Tibial nerve (tissue), 4 donors: ENCODE results near the gene EML2. TPM values are rescaled to one million over a fixed set of nuclear protein-coding genes. Genes with fewer than 3 reads are reported as not detected.
"Not testable (repeated sequence)": the region's sequence is repeated elsewhere in the genome, so short reads cannot be mapped to it uniquely, and the experiment has no call there.

Experiments used
- DNase-seq, 2 donors: peaks; one replicate each; pipeline ENCODE4 v3.0.0-alpha.2; 2019; ENCODE audit warnings: low spot score in 2 of 2
- H3K27ac ChIP-seq, 4 donors: fragments of 200-600 bp; sonication (generic) in 3 of 4; one replicate each; pipeline ENCODE4 v1.5.1; 2017 to 2019; ENCODE audit warnings: mild to moderate bottlenecking in 1 of 4
- H3K27me3 ChIP-seq, 2 donors: fragments of 200-600 bp; sonication (generic) in 1 of 2; one replicate each; pipeline versions ENCODE4 v1.5.1 to v1.6.0; 2017 to 2019
- H3K36me3 ChIP-seq, 3 donors: fragments of 200-600 bp; sonication (generic); one replicate each; pipeline ENCODE4 v1.5.1; 2018 to 2019
- H3K4me1 ChIP-seq, 4 donors: fragments of 200-600 bp; sonication (generic) in 3 of 4; one replicate each; pipeline ENCODE4 v1.5.1; 2017 to 2019
- H3K4me3 ChIP-seq, 4 donors: fragments of 200-600 bp; sonication (generic) in 3 of 4; one replicate each; pipeline ENCODE4 v1.5.1; 2017 to 2019; ENCODE audit warnings: mild to moderate bottlenecking in 1 of 4, moderate library complexity in 1 of 4
- H3K9me3 ChIP-seq, 4 donors: fragments of 200-600 bp; sonication (generic) in 3 of 4; one replicate each; pipeline ENCODE4 v1.5.1; 2017 to 2019
- EP300 ChIP-seq, 2 donors: sonication (generic); formaldehyde crosslinking; IDR thresholded peaks; one replicate each; pipeline ENCODE4 v1.6.1; 2017; ENCODE audit warnings: antibody characterized with exemption in 2 of 2, mild to moderate bottlenecking in 1 of 2
- POLR2A ChIP-seq, 2 donors: fragments of 450-650 bp; IDR thresholded peaks; one replicate each; pipeline ENCODE4 v1.6.1; 2017; ENCODE audit warnings: antibody characterized with exemption in 2 of 2, mild to moderate bottlenecking in 2 of 2, moderate library complexity in 2 of 2
- WGBS, 2 donors: methylation state at CpG; one replicate each; pipeline ENCODE4 v1.1.5; 2018; 5-methylcytosine and 5-hydroxymethylcytosine counted together
- total RNA-seq, 4 donors: library from RNA; depleted of rRNA; stranded (reverse); fragments of >200 nt; gene quantifications; one replicate each; pipeline ENCODE4 v1.1.0, GENCODE V29; 2016
- TF ChIP-seq, protein P1 (sequence below), 5 experiments: fragments of 200-600 bp in 3 of 5; fragments of 450-650 bp in 2 of 5; sonication (generic) in 3 of 5; IDR thresholded peaks; one replicate each; pipeline ENCODE4 v1.5.1; 2016 to 2019; ENCODE audit warnings: antibody characterized with exemption in 5 of 5, mild to moderate bottlenecking in 3 of 5, moderate library complexity in 2 of 5

EML2 gene
- total RNA-seq, 4 donors from 2014 or later = 21.0 to 57.1 (median 25.0) TPM

DNA sequence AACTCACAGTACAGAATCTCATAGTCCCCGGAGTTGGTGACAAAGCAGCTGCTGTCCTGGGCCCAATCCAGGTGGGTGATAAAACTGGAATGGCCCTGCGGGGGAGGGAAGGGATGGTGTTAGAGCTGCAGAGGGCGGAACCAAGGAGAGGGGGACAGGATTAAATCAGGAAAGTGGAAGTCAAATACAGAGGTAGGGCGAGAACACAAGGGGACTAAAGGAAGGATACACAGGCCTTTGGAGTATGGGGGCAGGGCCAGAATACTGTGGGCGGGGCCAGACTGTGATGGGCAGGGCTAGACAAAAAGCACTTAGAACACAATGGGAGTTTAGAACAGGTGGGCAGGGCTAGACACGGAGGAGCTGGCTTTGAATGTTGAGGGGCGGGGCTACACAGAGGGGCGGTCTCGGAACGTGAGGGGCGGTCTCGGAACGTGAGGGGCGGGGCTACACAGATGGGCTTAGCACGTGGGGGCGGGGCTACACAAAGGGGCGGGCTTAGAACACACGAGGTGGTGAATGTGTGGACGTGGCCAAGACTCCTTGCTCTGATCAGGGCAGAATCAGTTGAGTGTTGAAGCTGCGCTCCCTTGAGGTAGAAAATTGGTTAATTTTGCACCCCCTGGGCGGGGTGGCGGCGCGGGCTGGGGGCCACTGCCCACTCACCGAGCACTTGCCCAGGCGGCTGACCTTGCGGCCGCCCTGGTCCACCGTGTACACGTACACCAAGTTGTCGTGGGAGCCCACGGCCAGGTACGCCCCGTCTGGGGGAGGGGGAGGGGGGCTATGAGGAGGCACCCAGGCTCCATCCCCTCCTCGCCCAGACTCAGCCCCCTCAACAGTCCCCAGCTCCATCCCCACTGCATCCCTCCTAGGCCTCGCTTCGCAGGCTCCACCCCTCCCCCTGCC is 23.1 kb downstream of the EML2 start:
- Histone ChIP-seq H3K9me3 (no peaks in the 10 kb centered on the region), H3K36me3 (peaks cover 0 to 80% (median 0%) of the 10 kb centered on the region in 3 donors), H3K27ac (peak overlapping the region in 3 of 4 donors; percentile 42 to 62 (median 53)), H3K4me1 (peaks cover 0 to 11% (median 0%) of the 10 kb centered on the region in 4 donors), H3K27me3 (no peaks in the 10 kb centered on the region), H3K4me3 (peak overlapping the region in 1 of 4 donors; percentile 17)
- TF ChIP-seq, protein P1, sequence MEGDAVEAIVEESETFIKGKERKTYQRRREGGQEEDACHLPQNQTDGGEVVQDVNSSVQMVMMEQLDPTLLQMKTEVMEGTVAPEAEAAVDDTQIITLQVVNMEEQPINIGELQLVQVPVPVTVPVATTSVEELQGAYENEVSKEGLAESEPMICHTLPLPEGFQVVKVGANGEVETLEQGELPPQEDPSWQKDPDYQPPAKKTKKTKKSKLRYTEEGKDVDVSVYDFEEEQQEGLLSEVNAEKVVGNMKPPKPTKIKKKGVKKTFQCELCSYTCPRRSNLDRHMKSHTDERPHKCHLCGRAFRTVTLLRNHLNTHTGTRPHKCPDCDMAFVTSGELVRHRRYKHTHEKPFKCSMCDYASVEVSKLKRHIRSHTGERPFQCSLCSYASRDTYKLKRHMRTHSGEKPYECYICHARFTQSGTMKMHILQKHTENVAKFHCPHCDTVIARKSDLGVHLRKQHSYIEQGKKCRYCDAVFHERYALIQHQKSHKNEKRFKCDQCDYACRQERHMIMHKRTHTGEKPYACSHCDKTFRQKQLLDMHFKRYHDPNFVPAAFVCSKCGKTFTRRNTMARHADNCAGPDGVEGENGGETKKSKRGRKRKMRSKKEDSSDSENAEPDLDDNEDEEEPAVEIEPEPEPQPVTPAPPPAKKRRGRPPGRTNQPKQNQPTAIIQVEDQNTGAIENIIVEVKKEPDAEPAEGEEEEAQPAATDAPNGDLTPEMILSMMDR (IDR thresholded peaks at IDR 0.05) = no peak
- TF ChIP-seq POLR2A (IDR thresholded peaks at IDR 0.05) (no peak), EP300 (IDR thresholded peaks at IDR 0.05) (no peak)
- peak; percentile 79 to 81 for DNase-seq
- WGBS, 2 donors = 28 to 47% methylated on average over 32 to 35 of the region's 37 CpGs

DNA sequence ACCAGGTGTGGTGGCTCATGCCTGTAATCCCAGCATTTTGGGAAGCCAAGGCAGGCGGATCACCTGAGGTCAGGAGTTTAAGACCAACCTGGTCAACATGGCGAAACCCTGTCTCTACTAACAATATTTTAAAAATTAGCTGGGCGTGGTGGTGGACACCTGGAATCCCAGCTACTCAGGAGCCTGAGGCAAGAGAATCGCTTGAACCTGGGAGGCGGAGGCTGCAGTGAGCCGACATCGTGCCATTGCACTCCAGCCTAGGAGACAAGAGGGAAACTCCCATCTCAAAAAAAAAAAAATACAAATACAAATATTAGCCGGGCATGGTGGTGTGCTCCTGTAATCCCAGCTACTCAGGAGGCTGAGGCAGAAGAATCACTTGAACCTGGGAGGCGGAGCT is 24.1 kb downstream of the EML2 start:
- Histone ChIP-seq H3K4me1 (peaks cover 0 to 11% (median 0%) of the 10 kb centered on the region in 4 donors), H3K27ac (peak overlapping the region in 1 of 4 donors; percentile 46), H3K36me3 (peaks cover 0 to 80% (median 0%) of the 10 kb centered on the region in 3 donors)
- 89 to 90% methylated on average over 9 of the region's 9 CpGs for WGBS, 2 donors
- H3K9me3 ChIP-seq, H3K4me3 ChIP-seq, H3K27me3 ChIP-seq, DNase-seq: not testable (repeated sequence)

DNA sequence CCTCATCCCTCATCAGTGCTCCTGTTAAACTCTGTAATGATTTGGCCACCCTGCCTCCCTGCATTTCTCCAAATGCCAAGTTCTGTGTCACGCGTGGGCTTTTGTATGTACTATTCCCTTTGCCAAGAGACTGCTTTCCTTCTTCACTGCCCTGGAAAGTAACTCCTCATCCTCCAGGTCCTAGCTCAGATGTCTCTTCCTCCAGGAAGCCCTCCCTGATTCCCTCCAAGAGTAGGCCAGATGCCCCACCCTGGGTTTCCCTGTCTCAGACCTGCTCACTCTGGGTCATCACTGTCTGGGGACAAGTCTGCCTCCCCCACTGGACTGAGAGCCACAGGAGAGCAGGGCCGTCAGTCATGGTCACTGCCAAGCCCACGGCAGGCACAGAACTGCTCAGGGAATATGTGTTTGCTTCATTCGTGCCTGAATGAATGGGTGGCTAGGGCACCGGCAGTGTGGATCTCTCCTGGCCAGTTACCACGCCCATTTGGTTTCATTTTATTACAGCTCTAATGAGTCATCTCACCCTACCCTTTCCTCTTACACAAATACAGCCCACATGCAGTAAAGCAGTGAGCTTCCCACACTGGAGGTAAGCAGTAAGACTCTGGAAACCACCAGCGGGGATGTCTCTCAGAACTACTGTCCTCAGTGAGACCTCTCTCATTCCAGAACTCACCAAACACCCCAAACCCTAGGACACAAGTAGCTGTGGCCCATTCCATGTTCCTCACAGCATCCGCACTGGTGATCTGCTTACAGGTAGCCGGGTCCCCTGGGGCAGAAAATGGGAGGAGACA is 25.1 kb downstream of the EML2 start:
- Histone ChIP-seq H3K9me3 (no peaks in the 10 kb centered on the region), H3K36me3 (peaks cover 0 to 80% (median 0%) of the 10 kb centered on the region in 3 donors), H3K4me3 (no peak overlapping the region), H3K4me1 (peaks cover 0 to 11% (median 0%) of the 10 kb centered on the region in 4 donors), H3K27me3 (no peaks in the 10 kb centered on the region), H3K27ac (peak overlapping the region in 2 of 4 donors; percentile 46 to 56)
- TF ChIP-seq, protein P1 (IDR thresholded peaks at IDR 0.05) = no peak
- no peak for TF ChIP-seq EP300 (IDR thresholded peaks at IDR 0.05)
- TF ChIP-seq POLR2A (IDR thresholded peaks at IDR 0.05) = no peak
- DNase-seq = no peak
- 70% methylated on average over 10 of the region's 10 CpGs for WGBS, 2 donors

DNA sequence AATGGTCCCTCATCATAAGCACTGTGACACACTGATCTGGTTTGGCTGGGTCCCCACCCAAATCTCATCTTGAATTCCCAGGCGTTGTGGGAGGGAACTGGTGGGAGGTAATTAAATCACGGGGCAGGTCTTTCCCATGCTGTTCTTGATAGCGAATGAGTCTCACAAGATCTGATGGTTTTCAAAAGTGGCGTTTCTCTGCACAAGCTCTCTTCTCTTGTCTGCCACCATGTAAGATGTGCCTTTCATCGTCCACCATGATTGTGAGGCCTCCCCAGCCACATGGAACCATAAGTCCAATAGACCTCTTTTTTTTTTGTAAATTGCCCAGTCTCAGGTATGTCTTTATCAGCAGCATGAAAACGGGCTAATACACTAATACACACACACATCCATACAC is 30.2 kb downstream of the EML2 start:
- no peaks in the 10 kb centered on the region for H3K9me3 ChIP-seq
- H3K27ac ChIP-seq = no peak overlapping the region
- DNase-seq = no peak
- peaks cover 0 to 3% of the 10 kb centered on the region in 2 donors for H3K27me3 ChIP-seq
- peaks cover 0 to 56% (median 0%) of the 10 kb centered on the region in 3 donors for H3K36me3 ChIP-seq
- peaks cover 0 to 11% (median 3%) of the 10 kb centered on the region in 4 donors for H3K4me1 ChIP-seq
- 91 to 95% methylated on average over 6 of the region's 6 CpGs for WGBS, 2 donors
- TF ChIP-seq, protein P1 (IDR thresholded peaks at IDR 0.05) = no peak
- TF ChIP-seq EP300 (IDR thresholded peaks at IDR 0.05) (no peak), POLR2A (IDR thresholded peaks at IDR 0.05) (no peak)
- no peak overlapping the region for H3K4me3 ChIP-seq
